SK-N-MC (cell line): ENCODE measurements around the gene PLAC9.

Experiments
- DNase-seq: peaks from one replicate; pipeline ENCODE4 v3.0.0-alpha.2; 2011; ENCODE audit warnings: low read depth, low spot score
- H3K27ac ChIP-seq: fragments of 200-600 bp; sonication (generic); 2 replicates; pipeline ENCODE4 v1.5.1; 2016; ENCODE audit warnings: mixed run types
- H3K36me3 ChIP-seq: fragments of 200-600 bp; sonication (generic); 2 replicates; pipeline ENCODE4 v1.6.1; 2017; ENCODE audit warnings: antibody characterized with exemption, low read length, mixed read lengths; ENCODE audit not compliant: insufficient read depth
- H3K4me3 ChIP-seq: fragments of 200-600 bp; sonication (generic); 2 replicates; pipeline ENCODE4 v1.5.1; 2016
- H3K9ac ChIP-seq: fragments of 200-600 bp; sonication (generic); 2 replicates; pipeline ENCODE4 v1.8.0; 2017; ENCODE audit warnings: mixed run types, mixed read lengths; ENCODE audit not compliant: insufficient read length
- H3K9me3 ChIP-seq: fragments of 200-600 bp; sonication (generic); 2 replicates; pipeline ENCODE4 v1.6.1; 2017; ENCODE audit warnings: low read depth, mild to moderate bottlenecking, antibody characterized with exemption, low read length, moderate library complexity, mixed read lengths
- EZH2 ChIP-seq: fragments of 200-600 bp; sonication (generic); IDR thresholded peaks from one replicate; pipeline ENCODE4 v1.6.1; 2017; ENCODE audit warnings: antibody characterized with exemption
- FOXP2 ChIP-seq: optimal IDR thresholded peaks from 2 replicates; pipeline ENCODE3; 2011; ENCODE audit warnings: mild to moderate bottlenecking, moderate library complexity; ENCODE audit not compliant: insufficient read depth; ENCODE audit errors: extremely low read length, control extremely low read depth
- POLR2AphosphoS5 ChIP-seq: IDR thresholded peaks from 2 replicates; pipeline ENCODE4 v1.6.1; 2012; ENCODE audit warnings: mild to moderate bottlenecking, low read depth, low read length, borderline replicate concordance

The PLAC9 gene

DNA sequence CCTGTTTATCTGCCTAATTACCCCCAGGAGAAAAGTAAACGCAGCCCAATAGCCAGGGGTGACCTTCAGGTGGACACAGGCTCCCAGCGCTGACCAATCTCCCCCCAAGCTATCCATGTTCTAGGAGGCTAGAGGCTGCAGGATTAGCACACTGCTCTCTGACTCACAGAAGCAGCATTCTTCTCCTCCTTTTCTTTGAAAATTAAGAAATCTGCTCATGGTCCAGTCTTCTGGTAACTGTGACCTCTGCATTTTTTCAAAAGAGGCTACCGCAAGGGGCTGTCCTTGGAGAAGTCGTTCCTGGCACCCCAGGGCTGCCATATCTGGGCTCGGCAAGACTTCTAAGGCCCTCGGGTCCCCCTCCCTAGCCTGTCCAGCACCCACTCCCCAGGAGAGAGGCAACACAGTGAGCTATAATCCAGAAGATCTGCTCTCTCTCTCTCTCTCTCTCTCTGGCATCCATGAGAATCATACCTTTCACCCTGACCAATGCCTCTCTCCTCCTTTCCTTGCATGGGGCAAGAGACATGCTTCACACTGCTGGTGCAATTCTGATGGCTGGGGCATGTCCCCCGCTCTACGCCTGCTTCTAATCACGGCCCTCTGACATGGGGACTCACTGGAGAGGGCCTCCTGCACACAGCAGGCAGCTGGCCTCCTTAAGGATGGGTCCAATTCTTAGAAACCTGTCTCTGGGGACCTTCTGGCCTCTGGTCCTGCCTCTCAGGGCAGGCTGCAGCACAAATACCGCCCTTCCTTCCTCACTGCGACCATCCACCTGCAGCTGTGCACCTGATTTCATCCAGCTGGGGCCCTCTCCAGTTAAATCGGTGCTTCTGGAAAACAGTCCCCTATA lies 45.5 kb downstream of the PLAC9 start:
- H3K36me3 ChIP-seq, result no peaks in the 10 kb centered on the region
- no peak overlapping the region for H3K9ac ChIP-seq
- H3K27ac ChIP-seq, result no peak overlapping the region
- H3K9me3 ChIP-seq, result no peaks in the 10 kb centered on the region
- no peak for TF ChIP-seq POLR2AphosphoS5
- no peak for TF ChIP-seq EZH2
- no peak for TF ChIP-seq FOXP2
- DNase-seq, result no peak
- H3K4me3 ChIP-seq, result no peak overlapping the region

GRCh38 chr10:80182986-80183385 lies 50.5 kb downstream of the PLAC9 start:
- no peak overlapping the region for H3K27ac ChIP-seq
- no peak overlapping the region for H3K9ac ChIP-seq
- no peaks in the 10 kb centered on the region for H3K9me3 ChIP-seq
- H3K36me3 ChIP-seq, result no peaks in the 10 kb centered on the region
- no peak for TF ChIP-seq FOXP2
- no peak for TF ChIP-seq EZH2
- no peak for TF ChIP-seq POLR2AphosphoS5
- DNase-seq, result no peak
- H3K4me3 ChIP-seq, result no peak overlapping the region

GRCh38 chr10:80183436-80183835 lies 50.9 kb downstream of the PLAC9 start:
- Histone ChIP-seq H3K4me3 (no peak overlapping the region), H3K9me3 (no peaks in the 10 kb centered on the region), H3K9ac (no peak overlapping the region), H3K27ac (no peak overlapping the region), H3K36me3 (no peaks in the 10 kb centered on the region)
- TF ChIP-seq EZH2 (no peak), FOXP2 (no peak), POLR2AphosphoS5 (no peak)
- no peak for DNase-seq

- DNase-seq, result no peak
- Histone ChIP-seq H3K9ac (no peak overlapping the region), H3K4me3 (no peak overlapping the region), H3K36me3 (no peaks in the 10 kb centered on the region), H3K27ac (no peak overlapping the region), H3K9me3 (no peaks in the 10 kb centered on the region)
- TF ChIP-seq EZH2 (no peak), FOXP2 (no peak), POLR2AphosphoS5 (no peak)
These were observed 51.8 kb downstream of the PLAC9 start for GRCh38 chr10:80184291-80184690.

GRCh38 chr10:80185578-80186299 lies 53.2 kb downstream of the PLAC9 start:
- no peak for TF ChIP-seq FOXP2
- TF ChIP-seq EZH2, result no peak
- TF ChIP-seq POLR2AphosphoS5, result no peak
- Histone ChIP-seq H3K9ac (no peak overlapping the region), H3K9me3 (no peaks in the 10 kb centered on the region), H3K36me3 (no peaks in the 10 kb centered on the region), H3K4me3 (no peak overlapping the region), H3K27ac (no peak overlapping the region)
- DNase-seq, result no peak

GRCh38 chr10:80186364-80187012 lies 54.0 kb downstream of the PLAC9 start:
- Histone ChIP-seq H3K9ac (no peak overlapping the region), H3K36me3 (no peaks in the 10 kb centered on the region), H3K27ac (no peak overlapping the region), H3K4me3 (no peak overlapping the region), H3K9me3 (no peaks in the 10 kb centered on the region)
- TF ChIP-seq EZH2 (no peak), FOXP2 (no peak), POLR2AphosphoS5 (no peak)
- no peak for DNase-seq

DNA sequence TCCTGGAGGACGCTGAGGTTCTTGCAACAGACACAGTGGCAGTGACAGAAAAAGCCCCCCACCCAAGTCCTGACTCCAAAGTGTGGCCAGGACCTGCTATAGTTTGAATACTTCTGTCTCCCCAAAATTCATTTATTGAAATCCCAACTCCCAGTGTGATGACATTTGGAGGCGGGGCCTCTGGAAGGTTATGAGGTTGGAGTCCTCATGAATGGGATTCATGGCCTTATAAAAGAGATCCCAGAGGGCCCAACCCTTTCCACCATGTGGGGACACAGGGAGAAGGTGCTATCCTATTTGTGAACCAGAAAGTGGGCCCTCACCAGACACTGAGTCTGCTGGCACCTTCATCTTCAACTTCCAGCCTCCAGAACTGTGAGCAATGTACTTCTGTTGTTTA lies 54.5 kb downstream of the PLAC9 start:
- no peak overlapping the region for H3K27ac ChIP-seq
- no peak overlapping the region for H3K9ac ChIP-seq
- TF ChIP-seq POLR2AphosphoS5 (no peak), EZH2 (no peak), FOXP2 (no peak)
- no peak for DNase-seq
- H3K9me3 ChIP-seq, result no peaks in the 10 kb centered on the region
- no peak overlapping the region for H3K4me3 ChIP-seq
- no peaks in the 10 kb centered on the region for H3K36me3 ChIP-seq
